Astrocyte (in vitro differentiated cells and primary cell): ENCODE data around the gene NCOA5.

Source experiments
- EZH2 ChIP-seq: IDR thresholded peaks from 2 replicates; pipeline ENCODE4 v1.6.1; 2012; ENCODE audit warnings: mild to moderate bottlenecking, low read length, inconsistent platforms; ENCODE audit not compliant: insufficient read depth
- TF ChIP-seq, protein P1 (sequence below): IDR thresholded peaks from 2 replicates; pipeline ENCODE4 v1.5.1; 2011; ENCODE audit warnings: low read depth, mild to moderate bottlenecking, inconsistent platforms, low read length, moderate library complexity; ENCODE audit not compliant: insufficient read depth

- TF ChIP-seq, protein P1, sequence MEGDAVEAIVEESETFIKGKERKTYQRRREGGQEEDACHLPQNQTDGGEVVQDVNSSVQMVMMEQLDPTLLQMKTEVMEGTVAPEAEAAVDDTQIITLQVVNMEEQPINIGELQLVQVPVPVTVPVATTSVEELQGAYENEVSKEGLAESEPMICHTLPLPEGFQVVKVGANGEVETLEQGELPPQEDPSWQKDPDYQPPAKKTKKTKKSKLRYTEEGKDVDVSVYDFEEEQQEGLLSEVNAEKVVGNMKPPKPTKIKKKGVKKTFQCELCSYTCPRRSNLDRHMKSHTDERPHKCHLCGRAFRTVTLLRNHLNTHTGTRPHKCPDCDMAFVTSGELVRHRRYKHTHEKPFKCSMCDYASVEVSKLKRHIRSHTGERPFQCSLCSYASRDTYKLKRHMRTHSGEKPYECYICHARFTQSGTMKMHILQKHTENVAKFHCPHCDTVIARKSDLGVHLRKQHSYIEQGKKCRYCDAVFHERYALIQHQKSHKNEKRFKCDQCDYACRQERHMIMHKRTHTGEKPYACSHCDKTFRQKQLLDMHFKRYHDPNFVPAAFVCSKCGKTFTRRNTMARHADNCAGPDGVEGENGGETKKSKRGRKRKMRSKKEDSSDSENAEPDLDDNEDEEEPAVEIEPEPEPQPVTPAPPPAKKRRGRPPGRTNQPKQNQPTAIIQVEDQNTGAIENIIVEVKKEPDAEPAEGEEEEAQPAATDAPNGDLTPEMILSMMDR = no peak
- TF ChIP-seq EZH2 = no peak
Measured at GRCh38 chr20:46077642-46078305, 12.0 kb downstream of the NCOA5 start.
